Hepatic stellate cell (primary cell): ENCODE results near the gene CD151.

Source experiments
- DNase-seq: peaks from one replicate; pipeline ENCODE4 v3.0.0; 2011; ENCODE audit warnings: low spot score

The CD151 gene

GRCh38 chr11:858053-858761 lies 25.5 kb downstream of the CD151 start:
- DNase-seq, result no peak

DNA sequence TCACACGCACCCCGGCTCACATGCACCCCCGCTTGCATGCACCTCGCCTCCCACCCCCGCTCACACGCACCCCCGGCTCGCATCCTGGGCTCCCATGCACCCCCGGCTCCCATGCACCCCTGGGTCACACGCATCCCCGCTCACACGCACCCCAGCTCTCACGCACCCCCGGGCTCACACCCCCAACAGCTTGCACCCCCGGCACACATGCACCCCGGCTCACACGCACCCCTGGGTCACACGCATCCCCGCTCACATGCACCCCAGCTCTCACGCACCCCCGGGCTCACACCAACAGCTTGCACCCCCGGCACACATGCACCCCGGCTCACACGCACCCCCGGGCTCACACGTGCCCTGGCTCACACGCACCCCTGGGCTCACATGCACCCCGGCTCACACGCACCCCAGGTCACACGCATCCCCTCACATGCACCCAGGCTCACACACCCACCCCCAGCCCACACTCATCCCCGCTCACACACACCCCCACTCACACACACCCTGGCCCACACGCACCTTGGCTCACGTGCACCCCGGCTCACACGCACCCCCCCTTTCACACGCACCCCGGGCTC lies 26.1 kb downstream of the CD151 start:
- no peak for DNase-seq

- DNase-seq, result peak; percentile 98
These were observed 26.8 kb downstream of the CD151 start for GRCh38 chr11:859394-860131.

DNA sequence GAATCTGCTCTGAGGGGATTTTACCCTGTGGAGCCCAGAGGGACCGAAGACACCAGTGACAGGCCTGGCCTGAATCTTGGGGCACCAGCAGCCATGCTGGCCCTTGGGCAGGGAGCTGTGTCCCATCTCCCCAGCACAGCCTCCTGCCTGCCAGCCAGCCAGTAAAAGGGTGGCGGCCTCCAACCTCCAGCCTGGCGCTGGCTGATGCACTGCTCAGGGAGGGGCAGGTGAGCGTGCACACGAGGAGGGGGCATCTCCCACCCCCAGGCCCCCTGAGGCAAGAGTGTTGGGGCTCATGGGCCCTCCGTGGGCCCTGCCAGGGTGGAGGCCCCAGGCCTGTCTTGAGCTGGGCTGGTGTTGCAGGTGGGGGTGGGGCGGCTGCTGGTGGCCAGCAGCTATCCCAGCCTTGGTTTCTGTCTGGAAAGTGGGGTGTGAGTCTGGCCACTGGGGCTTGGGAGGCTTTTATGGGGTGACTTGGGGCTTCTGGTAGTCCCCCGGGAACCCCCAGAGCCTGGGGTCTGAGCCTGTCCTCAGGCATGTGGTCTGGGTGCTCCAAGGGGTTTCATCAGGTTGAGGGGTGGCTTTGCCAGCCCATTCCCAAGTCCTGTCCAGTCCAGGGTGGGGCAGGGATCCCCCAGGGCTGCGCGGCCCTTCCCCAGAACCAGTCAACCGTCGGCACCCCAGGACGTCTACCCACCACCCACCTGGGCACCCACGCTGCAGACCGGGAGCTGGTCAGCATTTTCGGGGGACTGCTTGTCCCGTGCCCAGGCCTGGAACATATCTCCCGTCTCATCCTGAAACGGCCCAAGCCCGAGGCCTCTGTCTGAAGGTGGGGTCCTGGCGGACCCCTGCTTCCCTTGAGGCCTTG lies 27.7 kb downstream of the CD151 start:
- no peak for DNase-seq

DNA sequence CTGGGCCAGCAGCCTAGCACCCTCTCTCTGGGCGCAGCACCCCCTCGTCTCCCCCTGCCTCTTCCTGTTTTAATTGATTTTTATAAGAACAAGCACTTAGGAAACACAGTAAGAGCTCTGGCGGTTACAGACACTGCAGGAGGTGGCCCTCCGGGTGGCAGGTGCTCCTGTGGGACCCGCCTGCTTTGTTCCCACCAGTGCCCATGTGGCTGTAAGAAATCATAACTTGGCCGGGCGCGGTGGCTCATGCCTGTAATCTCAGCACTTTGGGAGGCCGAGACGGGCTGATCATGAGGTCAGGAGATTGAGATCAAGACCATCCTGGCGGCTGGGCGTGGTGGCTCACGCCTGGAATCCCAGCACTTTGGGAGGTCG lies 28.3 kb downstream of the CD151 start:
- DNase-seq, result no peak

DNA sequence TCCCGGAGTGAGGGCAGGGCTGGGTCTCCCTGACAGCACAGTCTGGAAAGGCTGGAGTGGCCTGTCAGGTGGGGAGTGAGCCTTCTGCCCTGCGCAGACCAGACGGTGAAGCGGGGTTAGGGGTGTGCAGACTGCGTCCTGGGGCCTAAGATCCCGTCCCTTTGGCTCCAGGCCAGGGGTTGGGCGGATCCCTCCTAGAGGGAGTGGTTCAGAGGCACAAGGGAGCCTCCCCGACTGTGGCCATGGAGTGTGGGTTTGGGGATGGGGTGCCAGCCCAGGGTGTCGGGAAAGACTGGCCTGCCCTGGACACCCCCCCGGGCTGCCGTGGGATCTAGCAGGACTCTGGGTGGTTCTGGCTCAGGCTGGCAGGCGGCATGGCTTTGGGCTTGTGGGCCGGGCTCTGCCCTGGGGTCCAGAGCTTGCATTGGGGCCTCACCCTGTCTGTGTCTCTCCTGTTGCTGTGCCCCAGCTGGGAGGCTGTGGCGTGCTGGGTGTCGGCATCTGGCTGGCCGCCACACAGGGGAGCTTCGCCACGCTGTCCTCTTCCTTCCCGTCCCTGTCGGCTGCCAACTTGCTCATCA lies 29.4 kb downstream of the CD151 start:
- no peak for DNase-seq

GRCh38 chr11:862696-863022 lies 29.9 kb downstream of the CD151 start:
- DNase-seq, result no peak

DNA sequence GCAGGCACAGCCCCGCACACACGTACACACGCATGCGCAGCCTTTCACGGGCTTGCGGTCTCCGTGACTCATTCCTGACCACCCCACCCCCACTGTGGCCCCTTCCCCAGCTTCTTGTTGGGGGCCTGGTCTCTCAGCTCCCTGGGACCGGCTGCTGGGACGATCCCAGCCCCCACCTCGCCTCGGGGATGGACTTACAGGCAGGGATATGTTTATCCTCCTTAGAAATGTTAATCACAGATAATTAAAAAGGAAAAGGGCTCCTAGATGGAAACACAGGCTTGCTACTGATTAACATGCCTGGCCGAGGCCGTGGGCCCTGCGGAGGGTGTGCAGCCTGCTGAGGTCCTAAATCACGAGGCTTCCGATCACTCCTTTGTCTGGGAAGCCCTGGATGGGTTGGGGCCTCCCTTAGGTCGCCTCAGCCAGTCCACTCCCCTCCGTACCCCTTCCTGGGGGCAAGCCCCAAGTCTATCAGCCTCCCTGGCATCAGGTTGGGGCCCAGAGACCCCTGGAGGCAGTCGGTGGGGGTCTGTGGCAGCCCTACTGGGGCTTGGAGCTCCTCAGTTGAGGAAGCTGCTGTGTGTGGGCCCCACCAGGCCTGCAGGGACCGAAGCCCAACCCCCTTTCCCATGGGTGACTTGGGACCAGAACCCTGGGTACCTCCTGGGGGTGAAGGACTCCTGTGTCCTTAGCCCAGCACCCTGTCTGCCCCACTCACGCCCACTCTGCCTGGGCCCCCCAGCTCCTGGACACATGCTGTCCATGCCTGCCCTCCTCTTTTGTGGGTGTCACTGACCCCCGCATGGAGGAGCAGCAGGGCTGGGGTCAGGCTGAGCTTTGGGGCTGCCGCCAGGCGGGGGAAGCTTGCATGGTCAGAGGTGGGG lies 30.5 kb downstream of the CD151 start:
- no peak for DNase-seq

- no peak for DNase-seq
These were observed 31.4 kb downstream of the CD151 start for GRCh38 chr11:863910-864827.

GRCh38 chr11:864898-865297 lies 32.1 kb downstream of the CD151 start:
- DNase-seq, result no peak

DNA sequence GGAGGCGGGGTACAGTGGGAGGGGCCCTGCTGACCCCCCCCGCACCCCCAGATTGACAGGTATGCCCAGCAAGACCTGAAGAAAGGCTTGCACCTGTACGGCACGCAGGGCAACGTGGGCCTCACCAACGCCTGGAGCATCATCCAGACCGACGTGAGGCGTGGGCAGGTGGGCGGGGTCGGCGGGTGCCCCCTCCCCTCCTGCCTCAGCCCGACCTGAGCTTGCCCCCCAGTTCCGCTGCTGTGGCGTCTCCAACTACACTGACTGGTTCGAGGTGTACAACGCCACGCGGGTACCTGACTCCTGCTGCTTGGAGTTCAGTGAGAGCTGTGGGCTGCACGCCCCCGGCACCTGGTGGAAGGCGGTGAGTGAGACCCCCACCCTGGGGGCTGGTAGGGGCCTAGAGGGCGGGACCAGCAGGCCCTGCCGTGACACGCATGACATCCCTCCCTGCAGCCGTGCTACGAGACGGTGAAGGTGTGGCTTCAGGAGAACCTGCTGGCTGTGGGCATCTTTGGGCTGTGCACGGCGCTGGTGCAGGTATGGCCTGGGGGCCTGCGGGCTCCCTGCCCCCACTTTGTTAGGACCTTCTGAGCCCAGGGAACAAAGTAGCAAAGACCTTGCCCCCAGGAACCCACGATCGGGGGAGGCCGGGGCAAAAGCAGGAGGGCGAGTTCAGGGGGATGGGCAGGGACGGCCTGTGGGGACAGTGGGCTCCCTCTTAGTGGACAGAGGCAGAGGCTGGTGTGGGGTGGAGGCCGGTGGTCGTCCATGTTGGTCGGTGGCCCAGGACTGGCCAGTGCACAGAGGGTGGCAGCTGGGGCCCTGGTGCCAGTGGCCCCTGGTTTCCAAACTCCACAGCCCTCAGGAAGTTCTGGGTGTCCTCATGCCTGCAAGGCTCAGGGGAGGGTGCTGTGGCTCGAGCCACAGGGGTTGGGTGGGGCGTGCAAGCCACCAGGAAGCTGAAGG lies 33.0 kb downstream of the CD151 start:
- no peak for DNase-seq

DNA sequence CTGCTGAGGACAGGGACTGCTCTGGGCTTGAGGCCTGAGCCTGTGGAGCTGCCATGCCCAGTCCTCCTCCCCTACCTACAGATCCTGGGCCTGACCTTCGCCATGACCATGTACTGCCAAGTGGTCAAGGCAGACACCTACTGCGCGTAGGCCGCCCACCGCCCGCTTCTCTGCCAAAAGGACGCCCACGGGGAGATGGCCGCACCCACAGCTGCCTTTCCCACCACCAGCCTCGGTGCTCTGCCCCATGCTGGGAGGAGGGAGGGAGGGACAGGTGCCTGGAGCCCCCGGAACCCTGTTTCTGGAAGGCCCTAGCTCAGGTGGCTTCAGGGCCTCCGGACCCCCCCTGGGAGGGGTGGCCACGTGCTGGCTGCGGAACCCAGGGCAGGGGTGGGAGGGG lies 33.7 kb downstream of the CD151 start:
- no peak for DNase-seq

DNA sequence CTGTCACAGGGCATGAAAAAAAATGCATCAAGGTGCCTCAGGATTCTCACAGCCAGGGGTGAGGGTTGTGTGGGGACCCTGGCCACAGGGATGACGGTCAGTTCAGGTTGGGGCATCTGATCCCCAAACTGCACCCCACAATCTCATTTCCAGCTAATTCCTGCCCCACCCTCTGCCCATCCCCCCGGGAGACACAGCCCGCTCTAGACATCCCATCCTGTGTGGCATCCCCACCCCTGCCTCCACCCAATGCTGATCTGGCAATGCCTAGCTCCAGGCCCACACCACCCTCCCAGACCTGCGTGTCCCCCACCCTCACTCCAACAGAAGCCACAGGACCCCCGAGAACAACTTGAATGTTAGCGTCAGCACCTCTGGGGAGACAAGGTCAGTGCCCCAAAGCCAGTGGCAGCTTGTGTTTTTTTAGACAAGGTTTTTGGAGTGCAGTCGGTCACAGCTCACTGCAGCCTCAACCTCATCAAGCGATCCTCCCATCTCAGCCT lies 35.2 kb downstream of the CD151 start:
- DNase-seq, result no peak

DNA sequence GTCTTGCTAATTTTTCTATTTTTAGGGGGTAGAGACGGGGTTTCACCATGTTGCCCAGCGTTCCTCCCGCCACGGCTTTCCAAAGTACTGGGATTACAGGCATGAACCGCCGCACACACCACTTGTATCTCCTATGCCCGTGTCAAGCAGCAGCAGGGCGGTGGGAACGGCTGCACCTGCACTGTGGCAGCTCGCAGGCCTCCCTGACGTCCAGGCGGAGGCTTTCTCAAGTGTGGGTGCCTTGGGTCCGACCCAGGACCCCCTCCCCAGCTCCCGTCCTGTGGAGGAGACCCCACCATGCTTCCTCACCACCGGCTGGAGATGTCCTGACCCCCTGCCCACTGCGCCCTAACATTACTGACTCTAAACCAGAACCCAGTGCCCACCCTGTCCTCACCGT lies 35.6 kb downstream of the CD151 start:
- DNase-seq, result no peak

- DNase-seq, result no peak
These were observed 36.0 kb downstream of the CD151 start for GRCh38 chr11:868802-869201.

DNA sequence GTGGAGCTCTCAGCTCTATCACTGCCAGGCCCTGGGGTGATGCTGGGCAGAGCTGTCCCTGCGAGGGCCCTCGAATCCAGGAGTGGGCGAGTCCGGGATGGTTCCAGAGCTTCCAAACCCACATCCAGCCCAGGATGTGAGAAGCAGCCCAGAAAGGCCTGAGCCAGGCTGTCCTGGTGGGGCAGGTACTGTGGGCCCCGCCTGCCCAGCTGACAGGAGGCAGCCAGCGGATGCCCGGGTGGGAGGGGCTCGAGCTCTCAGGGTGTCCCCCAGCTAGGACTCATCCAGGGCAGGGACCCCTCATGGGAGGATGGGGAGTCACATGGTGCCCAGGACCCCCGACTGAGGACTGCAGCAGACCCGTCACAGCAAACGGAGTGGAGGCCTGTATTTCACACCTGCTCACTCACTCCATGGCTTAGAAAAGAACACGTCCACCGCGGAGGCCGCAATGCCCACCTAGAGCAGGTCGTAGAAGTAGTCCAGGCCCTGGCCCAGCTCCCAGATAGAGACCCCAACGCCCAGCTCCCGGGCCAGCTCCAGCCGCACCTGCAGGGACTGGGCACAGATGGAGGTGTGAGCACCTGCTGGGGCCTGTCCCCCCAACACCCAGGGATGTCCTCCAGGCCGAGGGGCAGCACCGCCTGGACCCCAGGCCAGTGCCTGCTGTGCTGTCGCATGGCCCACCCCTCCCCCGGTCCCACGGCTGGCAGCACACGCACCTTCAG lies 36.8 kb downstream of the CD151 start:
- DNase-seq, result no peak

GRCh38 chr11:870127-870413 lies 37.3 kb downstream of the CD151 start:
- DNase-seq, result no peak

- DNase-seq, result no peak
These were observed 37.7 kb downstream of the CD151 start for GRCh38 chr11:870418-870817.
